Activated CD4-positive, alpha-beta T cell treated with anti-CD3 and anti-CD28 coated beads, Interleukin-2, amount 10 ng/mL, durations not matched to agents 24 days and 14 days (primary cell): ENCODE results near the gene CDH24. TPM values are rescaled to one million over a fixed set of nuclear protein-coding genes. Genes with fewer than 3 reads are reported as not detected.
A peak's percentile ranks its signal among the peaks of the same experiment; 100 is the strongest.

ENCODE experiments used
- DNase-seq: peaks from one replicate; pipeline ENCODE4 v3.0.0; 2022
- H3K27ac Mint-ChIP-seq: one replicate; pipeline ENCODE4 v1.8.0; 2022; ENCODE audit warnings: mild to moderate bottlenecking, mixed read lengths
- H3K27me3 Mint-ChIP-seq: one replicate; pipeline ENCODE4 v1.8.0; 2022; ENCODE audit warnings: mixed read lengths
- H3K36me3 Mint-ChIP-seq: one replicate; pipeline ENCODE4 v1.8.0; 2022; ENCODE audit warnings: low read depth, mild to moderate bottlenecking, mixed read lengths
- H3K4me1 Mint-ChIP-seq: one replicate; pipeline ENCODE4 v1.8.0; 2021; ENCODE audit warnings: mixed read lengths
- H3K4me3 Mint-ChIP-seq: one replicate; pipeline ENCODE4 v1.8.0; 2022; ENCODE audit warnings: mild to moderate bottlenecking, moderate library complexity, mixed read lengths
- H3K9me3 Mint-ChIP-seq: one replicate; pipeline ENCODE4 v1.8.0; 2021; ENCODE audit warnings: mixed read lengths
- intact Hi-C: fragments of 100-400 bp; cut with micrococcal nuclease; formaldehyde crosslinking; loops from one replicate; pipeline ENCODE4 v1.15.1; 2023
- total RNA-seq: library from RNA; stranded (reverse); gene quantifications from 2 replicates; pipeline ENCODE4 v1.2.3, GENCODE V29; 2022

The CDH24 gene
- total RNA-seq, 1 donor from 2014 or later = 1.6 TPM

- H3K9me3 Mint-ChIP-seq = no peaks in the 10 kb centered on the region
- no peak within 1 kb of the TSS for H3K27ac Mint-ChIP-seq
- no peak for DNase-seq
- peaks cover 29% of the 10 kb centered on the region for H3K4me1 Mint-ChIP-seq
- no peak within 1 kb of the TSS for H3K4me3 Mint-ChIP-seq
- intact Hi-C loops = loop anchor here (1.0 to 10.0 kb wide), 8 partner anchors 9 to 460 kb away; partner anchors contain the start of genes HOMEZ, PABPN1, RBM23 and THTPA
- no peaks in the 10 kb centered on the region for H3K27me3 Mint-ChIP-seq
- peaks cover 46% of the 10 kb centered on the region for H3K36me3 Mint-ChIP-seq
Observed at GRCh38 chr14:23094666-23095195, 37.4 kb upstream of the CDH24 start, which contains the start of gene ACIN1. Gene ACIN1, minus strand, starts transcription at chr14:23095136. Its CDS starts 24 bp downstream, at chr14:23095112.

GRCh38 chr14:23093991-23094665 lies 36.8 kb upstream of the CDH24 start:
- Mint-ChIP-seq H3K4me3 (no peak overlapping the region), H3K9me3 (no peaks in the 10 kb centered on the region), H3K27ac (no peak overlapping the region), H3K4me1 (peaks cover 29% of the 10 kb centered on the region), H3K27me3 (no peaks in the 10 kb centered on the region), H3K36me3 (peaks cover 48% of the 10 kb centered on the region)
- DNase-seq = peak; percentile 62
- intact Hi-C loops = loop anchor here (1.0 to 10.0 kb wide), 4 partner anchors 9 to 461 kb away; partner anchors contain the start of genes PABPN1, THTPA and ZFHX2

GRCh38 chr14:23093526-23093925 lies 36.2 kb upstream of the CDH24 start:
- Mint-ChIP-seq H3K36me3 (peaks cover 43% of the 10 kb centered on the region), H3K27ac (no peak overlapping the region), H3K9me3 (no peaks in the 10 kb centered on the region), H3K4me1 (peaks cover 29% of the 10 kb centered on the region), H3K4me3 (no peak overlapping the region), H3K27me3 (no peaks in the 10 kb centered on the region)
- intact Hi-C loops = loop anchor here (10.0 kb wide), 1 partner anchor 461 kb away; the partner anchor contains the start of genes THTPA and ZFHX2
- DNase-seq = no peak

DNA sequence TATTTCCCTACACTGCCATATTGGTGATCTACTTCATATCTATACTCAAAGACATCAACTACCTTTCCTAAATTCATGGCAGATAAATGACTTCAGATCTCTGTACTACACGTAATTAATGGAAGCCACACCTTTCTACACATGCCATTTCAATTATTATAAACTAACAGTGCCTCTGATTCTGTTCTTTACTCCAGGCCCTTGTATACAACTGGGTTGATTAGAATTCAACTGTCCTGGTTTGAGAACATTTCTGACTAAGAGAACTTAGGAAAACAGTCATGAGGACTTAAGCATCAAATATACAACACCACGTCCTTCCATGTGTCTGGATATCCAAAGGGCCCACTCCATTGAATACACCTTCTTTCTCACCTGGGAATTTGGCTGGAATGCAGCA lies 35.8 kb upstream of the CDH24 start:
- peaks cover 45% of the 10 kb centered on the region for H3K36me3 Mint-ChIP-seq
- no peak for DNase-seq
- no peak overlapping the region for H3K27ac Mint-ChIP-seq
- peaks cover 29% of the 10 kb centered on the region for H3K4me1 Mint-ChIP-seq
- no peak overlapping the region for H3K4me3 Mint-ChIP-seq
- no peaks in the 10 kb centered on the region for H3K9me3 Mint-ChIP-seq
- H3K27me3 Mint-ChIP-seq = no peaks in the 10 kb centered on the region
- intact Hi-C loops = loop anchor here (10.0 kb wide), 1 partner anchor 462 kb away; the partner anchor contains the start of genes THTPA and ZFHX2

GRCh38 chr14:23091294-23092225 lies 34.2 kb upstream of the CDH24 start:
- intact Hi-C loops = loop anchor here (10.0 kb wide), 1 partner anchor 463 kb away; the partner anchor contains the start of genes THTPA and ZFHX2
- peaks cover 46% of the 10 kb centered on the region for H3K36me3 Mint-ChIP-seq
- H3K27ac Mint-ChIP-seq = no peak overlapping the region
- peak overlapping the region; percentile 16 for H3K4me3 Mint-ChIP-seq
- H3K4me1 Mint-ChIP-seq = peaks cover 22% of the 10 kb centered on the region
- DNase-seq = no peak
- no peaks in the 10 kb centered on the region for H3K27me3 Mint-ChIP-seq
- H3K9me3 Mint-ChIP-seq = no peaks in the 10 kb centered on the region

- intact Hi-C loops = loop anchor here (10.0 kb wide), 1 partner anchor 465 kb away; the partner anchor contains the start of genes THTPA and ZFHX2
- no peak for DNase-seq
- Mint-ChIP-seq H3K36me3 (peaks cover 54% of the 10 kb centered on the region), H3K27me3 (no peaks in the 10 kb centered on the region), H3K9me3 (no peaks in the 10 kb centered on the region), H3K4me1 (peaks cover 28% of the 10 kb centered on the region), H3K4me3 (no peak overlapping the region), H3K27ac (no peak overlapping the region)
Observed at GRCh38 chr14:23090254-23090636, 32.9 kb upstream of the CDH24 start.

- Mint-ChIP-seq H3K27me3 (no peaks in the 10 kb centered on the region), H3K27ac (no peak overlapping the region), H3K4me1 (peaks cover 29% of the 10 kb centered on the region), H3K4me3 (no peak overlapping the region), H3K36me3 (peaks cover 59% of the 10 kb centered on the region), H3K9me3 (no peaks in the 10 kb centered on the region)
- intact Hi-C loops = loop anchor here (10.0 kb wide), 1 partner anchor 465 kb away; the partner anchor contains the start of genes THTPA and ZFHX2
- no peak for DNase-seq
Observed at GRCh38 chr14:23089498-23090253, 32.4 kb upstream of the CDH24 start.

- peaks cover 15% of the 10 kb centered on the region for H3K4me1 Mint-ChIP-seq
- no peak for DNase-seq
- no peak overlapping the region for H3K4me3 Mint-ChIP-seq
- peak overlapping the region; percentile 49 for H3K27ac Mint-ChIP-seq
- H3K36me3 Mint-ChIP-seq = peaks cover 57% of the 10 kb centered on the region
- no peaks in the 10 kb centered on the region for H3K9me3 Mint-ChIP-seq
- no peaks in the 10 kb centered on the region for H3K27me3 Mint-ChIP-seq
- intact Hi-C loops = no loop called here
Observed at GRCh38 chr14:23086565-23086964, 29.2 kb upstream of the CDH24 start.

DNA sequence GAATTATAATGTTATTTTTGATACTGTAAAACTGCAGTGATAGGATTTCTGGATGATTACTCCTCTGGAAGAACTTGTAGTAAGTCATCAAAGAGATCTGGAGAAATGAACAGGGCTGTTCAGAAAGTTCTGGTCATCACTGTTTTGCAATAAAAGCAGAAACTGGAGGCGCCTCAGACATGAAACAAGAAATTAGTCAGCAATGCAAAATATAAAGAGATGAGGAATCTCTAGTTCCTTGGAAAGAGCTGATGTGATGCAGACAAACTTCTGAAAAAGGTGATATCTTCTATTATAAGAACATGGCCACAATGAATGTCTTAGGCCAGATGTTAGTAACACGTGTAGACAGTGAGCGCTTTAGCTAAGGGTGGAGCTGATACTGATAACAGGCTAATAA lies 28.1 kb upstream of the CDH24 start:
- no peak for DNase-seq
- no peaks in the 10 kb centered on the region for H3K27me3 Mint-ChIP-seq
- peak overlapping the region; percentile 74 for H3K27ac Mint-ChIP-seq
- H3K9me3 Mint-ChIP-seq = no peaks in the 10 kb centered on the region
- intact Hi-C loops = loop anchor here (1.0 kb wide), 1 partner anchor 9 kb away; no protein-coding TSS in a partner anchor
- H3K4me1 Mint-ChIP-seq = peaks cover 13% of the 10 kb centered on the region
- peaks cover 64% of the 10 kb centered on the region for H3K36me3 Mint-ChIP-seq
- H3K4me3 Mint-ChIP-seq = peak overlapping the region; percentile 9

- intact Hi-C loops = no loop called here
- Mint-ChIP-seq H3K36me3 (peaks cover 70% of the 10 kb centered on the region), H3K4me1 (peaks cover 2% of the 10 kb centered on the region), H3K4me3 (no peak overlapping the region), H3K27ac (peak overlapping the region; percentile 4), H3K9me3 (no peaks in the 10 kb centered on the region), H3K27me3 (no peaks in the 10 kb centered on the region)
- no peak for DNase-seq
Observed at GRCh38 chr14:23080474-23080873, 23.2 kb upstream of the CDH24 start.

- no peaks in the 10 kb centered on the region for H3K27me3 Mint-ChIP-seq
- intact Hi-C loops = no loop called here
- H3K36me3 Mint-ChIP-seq = peaks cover 66% of the 10 kb centered on the region
- no peaks in the 10 kb centered on the region for H3K4me1 Mint-ChIP-seq
- no peak for DNase-seq
- no peak overlapping the region for H3K4me3 Mint-ChIP-seq
- H3K9me3 Mint-ChIP-seq = no peaks in the 10 kb centered on the region
- peak overlapping the region; percentile 5 for H3K27ac Mint-ChIP-seq
Observed at GRCh38 chr14:23079716-23080115, 22.4 kb upstream of the CDH24 start.

- no peak for DNase-seq
- H3K27ac Mint-ChIP-seq = no peak overlapping the region
- H3K4me3 Mint-ChIP-seq = no peak overlapping the region
- no peaks in the 10 kb centered on the region for H3K4me1 Mint-ChIP-seq
- intact Hi-C loops = no loop called here
- H3K27me3 Mint-ChIP-seq = no peaks in the 10 kb centered on the region
- no peaks in the 10 kb centered on the region for H3K9me3 Mint-ChIP-seq
- H3K36me3 Mint-ChIP-seq = peaks cover 65% of the 10 kb centered on the region
Observed at GRCh38 chr14:23078692-23079116, 21.4 kb upstream of the CDH24 start.

DNA sequence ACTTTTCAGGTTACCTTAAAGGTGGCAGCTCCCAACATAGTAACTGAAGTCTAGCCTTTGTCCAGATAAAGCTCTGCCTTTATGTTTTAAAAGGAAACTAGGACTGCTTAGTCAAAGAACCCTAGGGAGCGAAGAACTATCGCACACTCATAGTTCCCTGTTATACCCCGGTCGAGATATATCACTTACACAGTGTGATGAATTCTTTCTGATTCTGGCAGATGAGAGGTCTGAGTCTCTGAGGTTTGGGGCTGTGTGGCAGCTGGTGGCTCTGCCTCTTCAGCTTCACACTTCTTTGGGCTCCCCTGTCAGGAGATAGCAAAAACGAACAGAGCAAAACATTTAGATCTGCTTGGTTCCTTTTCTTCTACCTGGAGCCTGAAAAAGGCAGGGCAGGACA lies 20.6 kb upstream of the CDH24 start:
- DNase-seq = no peak
- H3K27ac Mint-ChIP-seq = no peak overlapping the region
- H3K4me1 Mint-ChIP-seq = no peaks in the 10 kb centered on the region
- intact Hi-C loops = loop anchor here (2.0 kb wide), 1 partner anchor 31 kb away; no protein-coding TSS in a partner anchor
- H3K27me3 Mint-ChIP-seq = no peaks in the 10 kb centered on the region
- peaks cover 61% of the 10 kb centered on the region for H3K36me3 Mint-ChIP-seq
- H3K4me3 Mint-ChIP-seq = no peak overlapping the region
- no peaks in the 10 kb centered on the region for H3K9me3 Mint-ChIP-seq
